SJSA1 (cell line): ENCODE measurements around the gene ACSL3. TPM values are rescaled to one million over a fixed set of nuclear protein-coding genes. Genes with fewer than 3 reads are reported as not detected.
"Not testable (repeated sequence)": the region's sequence is repeated elsewhere in the genome, so short reads cannot be mapped to it uniquely, and the experiment has no call there.

ENCODE experiments used
- DNase-seq, 2 experiments: peaks; one replicate each; pipeline ENCODE4 v3.0.0-alpha.2; 2015 to 2020; ENCODE audit warnings: low spot score in 2 of 2, low read depth in 1 of 2
- H3K27ac ChIP-seq: fragments of 250-450 bp; sonication (Bioruptor Pico); 2 replicates; pipeline ENCODE4 v1.5.1; 2020; ENCODE audit warnings: mild to moderate bottlenecking, moderate library complexity
- H3K27me3 ChIP-seq: fragments of 250-450 bp; sonication (Bioruptor Pico); replicated peaks from 2 replicates; pipeline ENCODE4 v1.5.1; 2020; ENCODE audit warnings: mild to moderate bottlenecking, moderate library complexity
- H3K36me3 ChIP-seq: fragments of 250-450 bp; sonication (Bioruptor Pico); 2 replicates; pipeline ENCODE4 v1.5.1; 2020; ENCODE audit warnings: mild to moderate bottlenecking
- H3K4me1 ChIP-seq: fragments of 250-450 bp; sonication (Bioruptor Pico); replicated peaks from 2 replicates; pipeline ENCODE4 v1.6.1; 2021; ENCODE audit warnings: mild to moderate bottlenecking
- H3K4me3 ChIP-seq: fragments of 250-450 bp; sonication (Bioruptor Pico); 2 replicates; pipeline ENCODE4 v1.5.1; 2020; ENCODE audit warnings: mild to moderate bottlenecking
- H3K9me3 ChIP-seq: fragments of 250-450 bp; sonication (Bioruptor Pico); replicated peaks from 2 replicates; pipeline ENCODE4 v1.5.1; 2020; ENCODE audit warnings: mild to moderate bottlenecking
- total RNA-seq: library from RNA; depleted of rRNA; stranded (reverse); fragments of >200 nt; shearing (Covaris generic); gene quantifications from 2 replicates; pipeline ENCODE4 v1.2.3, GENCODE V29; 2014; rRNA removed

Gene ACSL3
- total RNA-seq, 1 experiment from 2014 or later, result 100.0 TPM

DNA sequence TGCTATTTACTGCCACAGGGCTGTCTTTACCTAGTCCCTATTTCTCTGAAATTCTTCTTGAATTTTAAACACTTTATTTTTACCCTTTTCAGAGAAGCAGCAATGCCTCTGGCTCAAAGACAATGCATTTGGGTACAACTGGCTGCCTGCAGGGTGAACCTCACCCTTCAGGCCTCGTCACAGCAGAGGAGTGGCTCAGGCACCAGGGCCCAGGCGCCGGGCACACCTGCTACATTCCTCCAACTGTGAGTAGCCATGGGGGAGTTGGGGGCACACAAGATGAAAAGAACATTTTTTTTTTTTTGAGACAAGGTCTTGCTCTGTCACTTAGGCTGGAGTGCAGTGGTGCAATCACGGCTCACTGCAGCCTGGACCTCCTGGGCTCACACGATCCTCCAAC lies 116.3 kb downstream of the ACSL3 start:
- Histone ChIP-seq H3K4me1 (peaks cover under 1% of the 10 kb centered on the region; the same call in 1 of the 2 replicates), H3K36me3 (no peaks in the 10 kb centered on the region), H3K27me3 (no peaks in the 10 kb centered on the region), H3K4me3 (no peak overlapping the region), H3K27ac (no peak overlapping the region), H3K9me3 (no peaks in the 10 kb centered on the region)
- DNase-seq, result no peak

GRCh38 chr2:222978850-222979249 lies 118.0 kb downstream of the ACSL3 start:
- Histone ChIP-seq H3K27me3 (no peaks in the 10 kb centered on the region), H3K27ac (no peak overlapping the region), H3K9me3 (no peaks in the 10 kb centered on the region), H3K4me1 (peaks cover 4% of the 10 kb centered on the region; the same call in 1 of the 2 replicates), H3K36me3 (no peaks in the 10 kb centered on the region), H3K4me3 (no peak overlapping the region)
- no peak for DNase-seq

GRCh38 chr2:222979484-222979883 lies 118.6 kb downstream of the ACSL3 start:
- DNase-seq, result no peak
- no peak overlapping the region for H3K4me3 ChIP-seq
- H3K36me3 ChIP-seq, result no peaks in the 10 kb centered on the region
- no peaks in the 10 kb centered on the region for H3K27me3 ChIP-seq
- H3K9me3 ChIP-seq, result no peaks in the 10 kb centered on the region
- peaks cover 4% of the 10 kb centered on the region; the same call in 1 of the 2 replicates for H3K4me1 ChIP-seq
- H3K27ac ChIP-seq, result no peak overlapping the region

- DNase-seq, result peak in 1 of 2 experiments; percentile 32
- Histone ChIP-seq H3K4me1 (peaks cover 4% of the 10 kb centered on the region; the same call in 1 of the 2 replicates), H3K27ac (no peak overlapping the region)
These were observed 121.4 kb downstream of the ACSL3 start for GRCh38 chr2:222982010-222982908.

DNA sequence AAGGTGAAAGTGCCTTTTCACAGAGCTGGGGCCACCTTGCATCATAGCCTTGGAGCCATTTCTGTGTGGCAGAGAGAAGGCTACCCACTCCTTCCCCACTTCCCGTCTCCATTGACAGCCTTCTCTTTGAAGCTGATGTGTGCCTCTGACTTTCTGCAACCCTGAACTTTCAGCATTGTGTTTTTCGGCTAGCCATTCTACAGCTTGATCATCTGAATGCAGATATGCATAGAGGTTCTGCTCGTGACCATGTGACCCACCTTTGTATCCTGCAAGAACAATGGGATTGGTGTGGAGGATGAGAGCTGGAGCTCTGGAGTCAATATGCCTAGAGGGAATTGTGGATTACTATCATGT lies 122.1 kb downstream of the ACSL3 start:
- no peak for DNase-seq
- Histone ChIP-seq H3K4me1 (peaks cover 4% of the 10 kb centered on the region; the same call in 1 of the 2 replicates), H3K27me3 (no peaks in the 10 kb centered on the region), H3K36me3 (no peaks in the 10 kb centered on the region), H3K4me3 (no peak overlapping the region), H3K27ac (no peak overlapping the region), H3K9me3 (no peaks in the 10 kb centered on the region)

More at GRCh38 chr2:222982010-222982908, 121.4 kb downstream of the ACSL3 start:
- Histone ChIP-seq H3K9me3 (no peaks in the 10 kb centered on the region), H3K36me3 (no peaks in the 10 kb centered on the region), H3K27me3 (no peaks in the 10 kb centered on the region), H3K4me3 (no peak overlapping the region)

DNA sequence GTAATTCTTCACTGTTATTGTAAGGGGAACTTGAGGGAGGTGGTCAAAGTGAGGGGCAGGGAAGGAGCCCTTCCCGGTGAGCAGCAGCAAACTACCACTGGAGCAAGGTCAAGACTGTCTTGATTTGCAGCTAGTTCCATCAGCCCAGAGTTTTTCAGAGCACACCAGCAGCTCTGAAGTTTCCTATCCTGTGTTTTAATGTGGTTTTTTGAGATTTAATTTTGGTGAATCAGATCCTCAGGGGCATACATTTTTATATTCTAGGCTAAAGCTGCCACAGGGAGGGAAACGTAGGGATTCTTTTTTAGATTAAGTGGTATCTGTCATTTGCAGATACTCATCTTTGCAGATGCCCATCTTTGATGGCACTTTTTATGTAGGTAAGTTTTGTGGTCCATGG lies 124.1 kb downstream of the ACSL3 start:
- Histone ChIP-seq H3K9me3 (no peaks in the 10 kb centered on the region), H3K4me3 (no peak overlapping the region), H3K27ac (no peak overlapping the region), H3K27me3 (no peaks in the 10 kb centered on the region), H3K36me3 (no peaks in the 10 kb centered on the region), H3K4me1 (peaks cover 4% of the 10 kb centered on the region; the same call in 1 of the 2 replicates)
- no peak for DNase-seq

GRCh38 chr2:222989431-222989830 lies 128.6 kb downstream of the ACSL3 start:
- Histone ChIP-seq H3K4me1 (no peaks in the 10 kb centered on the region), H3K9me3 (no peaks in the 10 kb centered on the region), H3K36me3 (no peaks in the 10 kb centered on the region), H3K27me3 (no peaks in the 10 kb centered on the region), H3K27ac (no peak overlapping the region), H3K4me3 (no peak overlapping the region)
- DNase-seq, result no peak

GRCh38 chr2:222990206-222990605 lies 129.4 kb downstream of the ACSL3 start:
- not testable (repeated sequence) for H3K27ac ChIP-seq, H3K4me3 ChIP-seq, H3K36me3 ChIP-seq, H3K4me1 ChIP-seq, H3K27me3 ChIP-seq, DNase-seq, H3K9me3 ChIP-seq

DNA sequence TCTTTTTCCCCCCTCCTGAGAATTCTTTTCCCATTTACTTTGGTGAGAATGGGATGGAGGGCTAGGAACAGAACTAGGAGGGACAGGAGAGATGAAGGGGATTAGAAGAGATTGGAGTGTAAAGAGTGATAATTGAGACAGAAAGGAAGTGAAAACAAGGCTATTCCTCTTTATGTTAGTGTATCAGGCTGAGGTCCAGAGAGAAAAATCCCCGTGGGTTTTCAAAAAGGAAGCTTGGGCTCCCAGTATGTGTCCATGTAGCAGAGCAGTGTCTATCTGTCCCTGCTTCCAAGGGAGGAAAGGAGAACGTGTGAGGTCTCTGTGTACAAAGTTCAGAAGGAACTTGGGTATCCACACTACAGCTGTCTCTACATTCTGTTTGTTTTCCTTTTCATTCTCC lies 131.3 kb downstream of the ACSL3 start:
- no peaks in the 10 kb centered on the region for H3K36me3 ChIP-seq
- DNase-seq, result no peak
- H3K27me3 ChIP-seq, result no peaks in the 10 kb centered on the region
- no peaks in the 10 kb centered on the region for H3K9me3 ChIP-seq
- no peak overlapping the region for H3K4me3 ChIP-seq
- no peak overlapping the region for H3K27ac ChIP-seq
- no peaks in the 10 kb centered on the region for H3K4me1 ChIP-seq

Other genes starting within 250 kb of the ACSL3 start
- 18.7 and 36.1 TPM in 2 replicates for gene FARSB, start 204.9 kb upstream of the ACSL3 start, total RNA-seq
- gene MOGAT1, start 189.4 kb upstream of the ACSL3 start, total RNA-seq, result not detected in 2 replicates
- 3.1 and 4.3 TPM in 2 replicates for gene KCNE4, start 191.2 kb downstream of the ACSL3 start, total RNA-seq